DMS79 treated with DMSO at 0.1 percent for 48 hours (cell line): Measurements from ENCODE around the gene PCDHGB3.
"Not testable (repeated sequence)": the region's sequence is repeated elsewhere in the genome, so short reads cannot be mapped to it uniquely, and the experiment has no call there.

Experiments used
- DNase-seq: peaks from one replicate; lab custom pipeline; 2025; lab: John Stamatoyannopoulos, UW

Gene PCDHGB3

GRCh38 chr5:141392429-141393198, 22.6 kb downstream of the PCDHGB3 start, which contains the start of gene PCDHGA8:
Gene PCDHGA8, plus strand, starts transcription at chr5:141392633. Its CDS starts 181 bp downstream, at chr5:141392814.
- DNase-seq: no peak

- no peak for DNase-seq
These were observed 23.2 kb downstream of the PCDHGB3 start for GRCh38 chr5:141393267-141393666.

- DNase-seq: not testable (repeated sequence)
These were observed 24.6 kb downstream of the PCDHGB3 start for GRCh38 chr5:141394401-141395187.

- DNase-seq: not testable (repeated sequence)
These were observed 27.9 kb downstream of the PCDHGB3 start, which contains the start of gene PCDHGB5 for GRCh38 chr5:141397756-141398551. Gene PCDHGB5, plus strand, starts transcription at chr5:141397947. Its CDS starts 181 bp downstream, at chr5:141398128.

GRCh38 chr5:141398608-141399007, 28.6 kb downstream of the PCDHGB3 start:
- DNase-seq: no peak

GRCh38 chr5:141399555-141400258, 29.7 kb downstream of the PCDHGB3 start:
- no peak for DNase-seq

- no peak for DNase-seq
These were observed 32.7 kb downstream of the PCDHGB3 start, which contains the start of gene PCDHGA9 for GRCh38 chr5:141402553-141403243. Gene PCDHGA9, plus strand, starts transcription at chr5:141402778. Its CDS starts 175 bp downstream, at chr5:141402953.

- no peak for DNase-seq
These were observed 33.3 kb downstream of the PCDHGB3 start for GRCh38 chr5:141403387-141403786.

GRCh38 chr5:141407790-141408505, 37.9 kb downstream of the PCDHGB3 start, which contains the start of gene PCDHGB6:
Gene PCDHGB6, plus strand, starts transcription at chr5:141408021. Its CDS starts 182 bp downstream, at chr5:141408203.
- not testable (repeated sequence) for DNase-seq

GRCh38 chr5:141409598-141410306, 39.7 kb downstream of the PCDHGB3 start:
- DNase-seq: no peak

GRCh38 chr5:141411575-141411974, 41.5 kb downstream of the PCDHGB3 start:
- no peak for DNase-seq

GRCh38 chr5:141412854-141413539, 43.0 kb downstream of the PCDHGB3 start, which contains the start of gene PCDHGA10:
Gene PCDHGA10, plus strand, starts transcription at chr5:141412987. Its CDS starts 189 bp downstream, at chr5:141413176.
- DNase-seq: no peak

- DNase-seq: no peak
These were observed 43.6 kb downstream of the PCDHGB3 start for GRCh38 chr5:141413540-141414069.

- DNase-seq: not testable (repeated sequence)
These were observed 44.7 kb downstream of the PCDHGB3 start for GRCh38 chr5:141414548-141415274.

GRCh38 chr5:141415275-141415618, 45.2 kb downstream of the PCDHGB3 start:
- not testable (repeated sequence) for DNase-seq

- not testable (repeated sequence) for DNase-seq
These were observed 47.6 kb downstream of the PCDHGB3 start, which contains the start of gene PCDHGB7 for GRCh38 chr5:141417494-141418172. Gene PCDHGB7, plus strand, starts transcription at chr5:141417677. Its CDS starts 183 bp downstream, at chr5:141417860.
